Subcutaneous adipose tissue (tissue), 4 donors: ENCODE results near the gene NSG1. TPM values are rescaled to one million over a fixed set of nuclear protein-coding genes. Genes with fewer than 3 reads are reported as not detected.

Experiments used
- total RNA-seq, 4 donors: library from RNA; depleted of rRNA; stranded (reverse); fragments of >200 nt; gene quantifications; one replicate each; pipeline ENCODE4 v1.1.0, GENCODE V29; 2016
- TF ChIP-seq, protein P1 (sequence below): fragments of 450-650 bp; IDR thresholded peaks from one replicate; pipeline ENCODE4 v1.5.1; 2016; ENCODE audit warnings: low read depth, mild to moderate bottlenecking, control low read depth, antibody characterized with exemption, moderate library complexity

NSG1 gene
- total RNA-seq, 4 donors from 2014 or later, result 0.17 to 0.33 TPM; not detected in 2

DNA sequence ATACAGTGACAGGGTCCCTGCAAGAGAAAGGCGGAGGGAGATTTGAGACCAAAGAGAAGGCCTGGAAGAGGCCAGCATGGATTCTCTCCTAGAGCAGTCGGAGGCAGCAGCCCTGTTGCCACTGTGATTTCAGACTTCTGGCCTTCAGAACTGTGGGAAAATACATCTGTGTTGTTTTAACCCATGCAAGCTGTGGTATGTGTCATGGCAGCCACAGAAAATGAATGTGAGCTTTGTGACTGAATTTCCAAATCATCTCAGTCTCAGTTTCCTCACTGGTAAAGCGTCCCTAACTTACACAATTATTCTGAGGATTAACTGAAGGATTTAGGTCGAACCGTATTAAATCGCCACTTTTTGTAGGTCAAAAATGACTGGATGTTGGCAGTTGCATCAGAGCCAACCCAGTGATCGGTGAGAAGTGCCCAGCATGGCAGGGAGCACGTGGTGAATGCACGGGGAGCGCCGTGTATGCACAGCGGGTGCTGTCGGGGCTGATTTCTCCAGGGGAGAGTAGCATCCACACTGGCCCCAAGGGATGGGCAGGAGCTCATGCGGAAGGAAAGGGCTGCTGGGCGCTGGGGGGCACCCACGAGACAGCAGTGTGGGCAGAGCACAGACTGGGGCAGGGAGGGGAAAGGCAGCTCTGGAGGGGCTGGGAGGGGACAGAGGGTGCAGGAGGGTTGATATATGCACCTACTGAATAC, 23.8 kb upstream of the NSG1 start:
- TF ChIP-seq, protein P1, sequence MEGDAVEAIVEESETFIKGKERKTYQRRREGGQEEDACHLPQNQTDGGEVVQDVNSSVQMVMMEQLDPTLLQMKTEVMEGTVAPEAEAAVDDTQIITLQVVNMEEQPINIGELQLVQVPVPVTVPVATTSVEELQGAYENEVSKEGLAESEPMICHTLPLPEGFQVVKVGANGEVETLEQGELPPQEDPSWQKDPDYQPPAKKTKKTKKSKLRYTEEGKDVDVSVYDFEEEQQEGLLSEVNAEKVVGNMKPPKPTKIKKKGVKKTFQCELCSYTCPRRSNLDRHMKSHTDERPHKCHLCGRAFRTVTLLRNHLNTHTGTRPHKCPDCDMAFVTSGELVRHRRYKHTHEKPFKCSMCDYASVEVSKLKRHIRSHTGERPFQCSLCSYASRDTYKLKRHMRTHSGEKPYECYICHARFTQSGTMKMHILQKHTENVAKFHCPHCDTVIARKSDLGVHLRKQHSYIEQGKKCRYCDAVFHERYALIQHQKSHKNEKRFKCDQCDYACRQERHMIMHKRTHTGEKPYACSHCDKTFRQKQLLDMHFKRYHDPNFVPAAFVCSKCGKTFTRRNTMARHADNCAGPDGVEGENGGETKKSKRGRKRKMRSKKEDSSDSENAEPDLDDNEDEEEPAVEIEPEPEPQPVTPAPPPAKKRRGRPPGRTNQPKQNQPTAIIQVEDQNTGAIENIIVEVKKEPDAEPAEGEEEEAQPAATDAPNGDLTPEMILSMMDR, result no peak

DNA sequence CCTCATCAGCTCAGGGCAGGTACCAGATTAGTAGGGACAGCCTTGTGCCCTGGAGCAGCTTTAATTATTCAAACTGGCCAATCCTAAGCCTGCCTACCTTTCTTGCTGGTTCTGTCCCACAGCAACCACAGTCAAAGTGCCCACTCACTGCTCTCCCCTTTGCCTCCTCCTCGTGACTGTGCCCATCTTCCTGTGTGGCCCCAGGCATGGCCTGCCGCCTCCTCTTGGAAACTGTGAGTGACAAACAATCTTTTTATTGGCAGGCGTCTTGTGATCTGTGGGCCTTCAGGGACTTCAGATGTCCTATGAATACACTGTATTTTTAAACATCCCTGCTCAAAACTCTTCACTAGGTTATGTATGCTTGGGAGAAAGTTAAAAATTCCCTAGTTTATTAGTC, 22.8 kb upstream of the NSG1 start:
- TF ChIP-seq, protein P1, result no peak

DNA sequence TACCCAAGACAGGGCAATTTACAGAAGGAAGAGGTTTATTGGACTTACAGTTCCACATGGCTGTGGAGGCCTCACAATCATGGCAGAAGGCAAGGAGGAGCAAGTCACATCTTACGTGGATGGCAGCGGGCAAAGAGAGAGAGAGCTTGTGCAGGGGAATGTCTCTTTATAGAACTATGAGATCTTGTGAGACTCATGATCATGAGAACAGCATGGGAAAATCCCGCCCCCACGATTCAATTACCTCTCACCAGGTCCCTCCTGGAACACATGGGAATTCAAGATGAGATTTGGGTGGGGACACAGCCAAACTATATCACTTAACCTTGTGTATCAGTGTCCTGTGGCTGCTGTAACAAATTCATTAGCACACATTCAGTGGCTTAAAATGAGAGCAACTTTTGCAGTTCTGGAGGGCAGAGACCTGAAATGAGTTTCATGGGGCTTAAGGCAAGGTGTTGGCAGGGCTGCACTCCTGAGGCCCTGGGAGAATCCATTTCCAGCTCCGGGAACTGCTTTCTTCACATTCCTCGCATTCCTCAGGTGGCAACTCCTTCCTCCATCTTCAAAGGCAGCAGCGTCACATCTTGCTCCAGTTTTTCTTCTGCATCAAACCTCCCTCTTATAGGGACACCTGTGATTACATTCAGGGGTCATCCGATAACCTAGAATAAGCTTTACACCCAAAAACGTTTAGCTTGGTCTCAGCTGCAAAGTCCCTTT, 22.3 kb upstream of the NSG1 start:
- TF ChIP-seq, protein P1, result no peak

DNA sequence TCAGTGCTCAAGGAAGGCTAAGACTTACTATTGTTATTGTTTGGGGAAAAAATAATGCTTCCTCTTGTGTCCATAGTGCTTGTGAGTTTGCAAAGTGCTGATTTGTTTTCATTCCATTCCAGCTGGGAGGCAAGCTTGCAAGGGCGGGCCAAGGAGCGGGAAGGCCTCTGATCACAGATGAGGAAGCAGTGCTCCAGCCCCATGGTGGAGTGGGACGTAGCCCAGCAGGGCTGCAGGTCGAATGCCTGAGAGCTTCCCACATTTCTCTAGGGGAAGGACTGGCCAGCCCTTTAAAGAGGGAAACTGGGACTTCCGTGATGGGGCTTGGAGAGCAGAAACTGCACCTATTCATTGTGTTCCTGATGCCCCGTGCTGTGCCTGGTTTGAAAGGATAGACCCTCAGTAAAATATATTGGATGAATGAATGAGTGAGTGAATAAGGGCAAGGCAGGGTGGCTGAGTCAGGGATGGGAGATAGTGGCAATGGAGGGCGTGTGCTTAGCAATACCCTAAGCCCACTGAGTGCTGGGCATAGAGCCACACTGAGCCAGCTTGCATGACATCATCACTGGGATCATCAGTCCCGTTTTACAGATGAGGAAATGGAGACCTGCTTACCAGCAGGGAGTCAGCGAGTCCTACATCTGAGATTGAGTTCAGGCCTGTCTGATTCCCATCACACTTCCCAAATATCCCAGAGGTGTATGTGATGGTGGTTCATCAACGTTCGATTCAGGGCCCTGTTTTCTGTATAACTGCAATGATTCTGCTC, 17.9 kb upstream of the NSG1 start:
- TF ChIP-seq, protein P1, result no peak

DNA sequence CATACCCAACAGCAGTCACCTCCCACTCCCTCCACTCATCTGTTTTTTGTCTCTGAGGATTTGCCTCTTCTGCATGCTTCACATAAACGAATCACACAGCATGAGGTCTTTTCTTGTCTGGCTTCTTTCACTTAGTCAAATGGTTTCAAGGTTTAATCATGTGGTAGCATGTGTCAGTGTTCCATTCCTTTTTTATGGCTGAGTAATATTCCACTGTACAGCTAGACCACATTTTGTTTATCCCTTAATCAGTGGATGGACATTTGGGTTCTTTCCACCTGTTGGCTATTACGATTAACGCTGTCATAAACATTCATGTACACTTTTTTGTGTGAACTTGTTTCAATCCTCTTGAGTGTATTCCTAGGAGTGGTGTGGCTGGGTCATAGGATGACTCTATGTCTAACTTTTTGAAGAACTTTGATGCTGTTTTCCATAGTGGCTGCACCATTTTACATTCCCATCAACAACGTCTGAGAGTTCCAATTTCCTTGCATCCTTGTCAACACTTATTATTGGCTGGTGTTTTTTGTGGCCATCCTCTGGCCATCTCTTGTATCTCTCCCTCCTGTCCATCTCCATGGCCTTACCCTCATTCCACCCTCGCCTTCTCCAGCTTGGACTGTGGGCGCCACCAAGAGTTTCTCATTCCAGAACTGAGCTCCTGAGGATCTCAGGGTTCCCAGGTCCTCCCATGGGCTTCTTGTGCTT, 12.4 kb upstream of the NSG1 start:
- TF ChIP-seq, protein P1, result no peak

DNA sequence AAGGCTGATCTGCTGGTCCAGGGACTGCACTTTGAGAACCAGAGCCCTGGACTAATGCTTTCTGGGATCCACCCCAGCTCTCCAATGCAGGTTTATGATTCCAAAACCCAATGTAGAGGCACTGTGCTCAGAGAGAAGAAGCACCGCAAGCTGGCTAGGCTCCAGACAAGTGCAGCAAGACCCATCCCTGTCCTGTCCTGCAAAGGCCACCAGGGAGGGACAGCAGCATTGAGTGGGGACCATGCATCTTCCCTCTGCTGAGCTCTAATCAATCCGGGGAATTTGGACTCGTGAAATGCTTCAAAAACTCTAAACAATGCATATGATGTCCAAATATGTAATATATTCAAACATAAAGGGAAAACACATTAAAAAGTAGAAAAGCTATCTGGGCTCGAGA, 10.8 kb upstream of the NSG1 start:
- TF ChIP-seq, protein P1, result no peak
